GM12875 (cell line): ENCODE data around the gene LCA5.

Experiments
- H3K4me3 ChIP-seq: one replicate; pipeline ENCODE4 v1.5.1; 2011; ENCODE audit warnings: low read depth, low read length, control low read depth
- TF ChIP-seq, protein P1 (sequence below): IDR thresholded peaks from 2 replicates; pipeline ENCODE4 v1.5.1; 2011; ENCODE audit warnings: low read depth, mild to moderate bottlenecking, control low read depth, inconsistent platforms, low read length, moderate library complexity, borderline replicate concordance; ENCODE audit not compliant: insufficient read depth

LCA5 gene

GRCh38 chr6:79504372-79504771 is 32.9 kb downstream of the LCA5 start:
- H3K4me3 ChIP-seq, result no peak overlapping the region
- TF ChIP-seq, protein P1, sequence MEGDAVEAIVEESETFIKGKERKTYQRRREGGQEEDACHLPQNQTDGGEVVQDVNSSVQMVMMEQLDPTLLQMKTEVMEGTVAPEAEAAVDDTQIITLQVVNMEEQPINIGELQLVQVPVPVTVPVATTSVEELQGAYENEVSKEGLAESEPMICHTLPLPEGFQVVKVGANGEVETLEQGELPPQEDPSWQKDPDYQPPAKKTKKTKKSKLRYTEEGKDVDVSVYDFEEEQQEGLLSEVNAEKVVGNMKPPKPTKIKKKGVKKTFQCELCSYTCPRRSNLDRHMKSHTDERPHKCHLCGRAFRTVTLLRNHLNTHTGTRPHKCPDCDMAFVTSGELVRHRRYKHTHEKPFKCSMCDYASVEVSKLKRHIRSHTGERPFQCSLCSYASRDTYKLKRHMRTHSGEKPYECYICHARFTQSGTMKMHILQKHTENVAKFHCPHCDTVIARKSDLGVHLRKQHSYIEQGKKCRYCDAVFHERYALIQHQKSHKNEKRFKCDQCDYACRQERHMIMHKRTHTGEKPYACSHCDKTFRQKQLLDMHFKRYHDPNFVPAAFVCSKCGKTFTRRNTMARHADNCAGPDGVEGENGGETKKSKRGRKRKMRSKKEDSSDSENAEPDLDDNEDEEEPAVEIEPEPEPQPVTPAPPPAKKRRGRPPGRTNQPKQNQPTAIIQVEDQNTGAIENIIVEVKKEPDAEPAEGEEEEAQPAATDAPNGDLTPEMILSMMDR, result no peak

- H3K4me3 ChIP-seq, result no peak overlapping the region
- TF ChIP-seq, protein P1, result no peak
Observed at GRCh38 chr6:79498842-79499241, 38.4 kb downstream of the LCA5 start.

- TF ChIP-seq, protein P1, result no peak
- H3K4me3 ChIP-seq, result no peak overlapping the region
Observed at GRCh38 chr6:79495246-79495645, 42.0 kb downstream of the LCA5 start.

- H3K4me3 ChIP-seq, result no peak overlapping the region
- TF ChIP-seq, protein P1, result no peak
Observed at GRCh38 chr6:79494841-79495240, 42.4 kb downstream of the LCA5 start.

GRCh38 chr6:79470728-79471127 is 66.5 kb downstream of the LCA5 start:
- TF ChIP-seq, protein P1, result no peak
- no peak overlapping the region for H3K4me3 ChIP-seq

- H3K4me3 ChIP-seq, result no peak overlapping the region
- TF ChIP-seq, protein P1, result no peak
Observed at GRCh38 chr6:79469376-79470246, 67.6 kb downstream of the LCA5 start.

GRCh38 chr6:79468587-79468986 is 68.6 kb downstream of the LCA5 start:
- H3K4me3 ChIP-seq, result no peak overlapping the region
- TF ChIP-seq, protein P1, result no peak
